Large intestine (tissue), 3 donors: ENCODE results near the gene NIN. TPM values are rescaled to one million over a fixed set of nuclear protein-coding genes. Genes with fewer than 3 reads are reported as not detected.
"Not testable (repeated sequence)": the region's sequence is repeated elsewhere in the genome, so short reads cannot be mapped to it uniquely, and the experiment has no call there.

Experiments used
- DNase-seq, 2 donors: peaks; one replicate each; pipeline versions ENCODE4 v3.0.0 to v3.0.0-alpha.2; 2013
- H3K27ac ChIP-seq: one replicate; pipeline ENCODE4 v1.5.1; 2013; ENCODE audit warnings: low read length
- H3K27me3 ChIP-seq: 2 replicates; pipeline ENCODE4 v1.6.1; 2013; ENCODE audit warnings: low read length; ENCODE audit not compliant: control insufficient read depth, insufficient read depth
- H3K36me3 ChIP-seq: 2 replicates; pipeline ENCODE4 v1.6.1; 2013; ENCODE audit warnings: low read length; ENCODE audit not compliant: control insufficient read depth, insufficient read depth
- H3K4me1 ChIP-seq: one replicate; pipeline ENCODE4 v1.6.1; 2013; ENCODE audit warnings: low read length; ENCODE audit not compliant: control insufficient read depth, insufficient read depth
- H3K4me3 ChIP-seq: one replicate; pipeline ENCODE4 v1.5.1; 2013; ENCODE audit warnings: low read length
- H3K9me3 ChIP-seq: one replicate; pipeline ENCODE4 v1.6.1; 2013; ENCODE audit warnings: mild to moderate bottlenecking, low read depth, low read length, moderate library complexity; ENCODE audit not compliant: control insufficient read depth
- whole genome bisulfite sequencing: methylation state at CpG from one replicate; pipeline ENCODE4 v1.1.5; 2013; ENCODE audit warnings: low lambda C conversion rate; ENCODE audit not compliant: insufficient coverage; 5-methylcytosine and 5-hydroxymethylcytosine counted together
- polyA plus RNA-seq: library from polyadenylated mRNA; unstranded; fragments of 120-200 nt; gene quantifications from one replicate; pipeline ENCODE4 v1.2.1, GENCODE V29; 2013

NIN gene
- polyA plus RNA-seq, 1 donor: 8.2 TPM

GRCh38 chr14:50828721-50829488, 2.1 kb downstream of the NIN start:
- 7% methylated on average over 2 of the region's 10 CpGs for WGBS
- no peak for DNase-seq
- H3K27ac ChIP-seq: no peak overlapping the region
- H3K4me3 ChIP-seq: no peak overlapping the region
- peaks cover 8% of the 10 kb centered on the region for H3K9me3 ChIP-seq
- peaks cover 8% of the 10 kb centered on the region for H3K4me1 ChIP-seq
- no peaks in the 10 kb centered on the region for H3K36me3 ChIP-seq
- peaks cover 82% of the 10 kb centered on the region for H3K27me3 ChIP-seq

DNA sequence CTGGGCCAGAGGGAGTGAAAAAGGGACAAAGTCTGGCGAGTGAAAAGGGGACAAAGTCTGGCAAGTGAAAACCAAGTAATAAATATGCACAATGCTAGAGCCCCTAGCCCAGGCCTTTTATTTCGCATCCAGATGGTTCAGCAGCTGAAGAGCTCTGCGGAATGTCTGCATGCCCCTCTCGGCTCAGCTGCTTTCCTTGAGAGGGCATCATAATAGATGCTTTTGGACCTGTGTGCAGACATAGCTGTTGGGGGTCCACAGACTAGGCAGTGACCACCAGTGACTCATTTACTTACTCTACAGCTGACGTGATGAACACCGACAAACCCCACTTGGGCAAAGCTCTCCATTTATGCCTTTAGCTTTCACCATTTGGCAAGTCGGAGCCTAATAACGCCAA, 4.3 kb downstream of the NIN start:
- Histone ChIP-seq H3K27ac (no peak overlapping the region), H3K9me3 (peaks cover 8% of the 10 kb centered on the region), H3K36me3 (no peaks in the 10 kb centered on the region), H3K27me3 (peaks cover 86% of the 10 kb centered on the region), H3K4me1 (peaks cover 7% of the 10 kb centered on the region), H3K4me3 (no peak overlapping the region)
- 80% methylated on average over 2 of the region's 8 CpGs for WGBS
- DNase-seq: no peak

DNA sequence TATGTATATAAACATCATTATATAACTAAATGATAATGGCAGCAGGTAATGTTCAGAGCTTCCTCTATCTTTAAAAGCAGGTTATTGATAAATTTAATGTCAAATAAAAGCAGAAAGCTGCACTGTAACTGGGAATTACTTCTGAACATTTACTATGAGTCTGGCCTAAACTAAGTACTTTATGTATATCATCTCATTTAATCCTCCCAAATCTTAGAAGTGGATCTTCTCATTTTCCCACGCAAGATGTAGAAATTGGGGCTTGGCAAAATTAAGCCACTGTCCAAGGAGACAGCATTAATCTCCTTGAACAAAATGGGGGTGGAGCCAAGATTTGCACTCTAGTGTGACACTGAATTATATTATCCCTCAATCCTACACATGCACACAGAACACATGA, 5.7 kb downstream of the NIN start:
- no CpG with 5 or more reads among the region's 1 CpG for WGBS
- H3K27me3 ChIP-seq: peaks cover 87% of the 10 kb centered on the region

DNA sequence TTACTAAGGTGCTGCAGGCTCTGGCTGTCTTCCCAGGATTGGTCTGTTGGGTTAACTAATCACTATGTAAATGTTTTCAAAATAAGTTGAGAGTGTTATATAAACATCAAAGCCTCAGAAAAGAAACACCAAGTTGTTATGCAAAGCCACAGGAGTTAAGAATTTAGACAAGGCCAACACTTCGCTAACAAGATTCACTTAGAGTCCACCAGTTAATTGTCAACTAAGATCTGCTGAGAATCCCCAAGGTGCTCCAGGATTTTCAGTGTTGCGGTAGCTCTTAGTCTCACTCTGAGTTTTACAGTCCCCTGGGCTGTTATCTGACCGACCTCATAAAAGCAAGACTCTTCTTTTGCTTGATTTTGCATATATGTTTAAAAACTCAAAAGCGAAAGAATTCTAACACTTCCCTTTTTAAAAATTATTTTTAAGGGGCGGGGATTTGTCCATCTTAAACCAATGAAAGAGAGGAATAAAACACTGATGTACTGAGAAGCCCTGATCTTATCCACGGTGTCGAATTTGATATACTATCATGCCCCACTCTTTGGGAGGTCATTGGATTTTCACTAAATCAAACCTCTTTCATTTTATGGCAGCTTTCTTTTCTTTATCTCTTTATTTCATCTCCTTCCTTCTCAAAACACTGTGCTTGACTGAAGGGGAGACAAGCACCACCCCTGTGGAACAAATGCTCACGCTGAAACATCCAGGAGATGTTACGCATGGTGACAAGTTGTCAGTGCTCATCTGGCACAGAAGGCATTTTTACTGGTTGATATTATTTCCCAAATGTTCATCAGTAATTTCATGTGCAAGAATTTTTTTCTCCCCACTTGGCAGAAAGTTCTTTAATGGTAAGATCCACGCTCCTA, 7.0 kb downstream of the NIN start:
- WGBS: 42% methylated on average over 5 of the region's 10 CpGs
- H3K4me3 ChIP-seq: no peak overlapping the region
- H3K36me3 ChIP-seq: no peaks in the 10 kb centered on the region
- DNase-seq: no peak
- peaks cover 77% of the 10 kb centered on the region for H3K27me3 ChIP-seq
- no peak overlapping the region for H3K27ac ChIP-seq
- H3K9me3 ChIP-seq: no peaks in the 10 kb centered on the region
- H3K4me1 ChIP-seq: no peaks in the 10 kb centered on the region

More for the DNA sequence above, 5.7 kb downstream of the NIN start:
- DNase-seq: no peak
- H3K27ac ChIP-seq: no peak overlapping the region
- H3K36me3 ChIP-seq: no peaks in the 10 kb centered on the region
- H3K4me3 ChIP-seq: no peak overlapping the region
- H3K9me3 ChIP-seq: peaks cover 3% of the 10 kb centered on the region
- H3K4me1 ChIP-seq: peaks cover 2% of the 10 kb centered on the region

- Histone ChIP-seq H3K4me1 (no peaks in the 10 kb centered on the region), H3K4me3 (no peak overlapping the region), H3K9me3 (no peaks in the 10 kb centered on the region), H3K36me3 (no peaks in the 10 kb centered on the region), H3K27ac (no peak overlapping the region), H3K27me3 (peaks cover 69% of the 10 kb centered on the region)
- 83% methylated on average over 2 of the region's 11 CpGs for WGBS
- no peak for DNase-seq
These were observed 7.8 kb downstream of the NIN start for GRCh38 chr14:50823051-50823761.

GRCh38 chr14:50822501-50823042, 8.4 kb downstream of the NIN start:
- DNase-seq: no peak
- peaks cover 65% of the 10 kb centered on the region for H3K27me3 ChIP-seq
- no peaks in the 10 kb centered on the region for H3K36me3 ChIP-seq
- no CpG with 5 or more reads among the region's 11 CpGs for WGBS
- H3K4me3 ChIP-seq: no peak overlapping the region
- no peak overlapping the region for H3K27ac ChIP-seq
- no peaks in the 10 kb centered on the region for H3K4me1 ChIP-seq
- no peaks in the 10 kb centered on the region for H3K9me3 ChIP-seq

DNA sequence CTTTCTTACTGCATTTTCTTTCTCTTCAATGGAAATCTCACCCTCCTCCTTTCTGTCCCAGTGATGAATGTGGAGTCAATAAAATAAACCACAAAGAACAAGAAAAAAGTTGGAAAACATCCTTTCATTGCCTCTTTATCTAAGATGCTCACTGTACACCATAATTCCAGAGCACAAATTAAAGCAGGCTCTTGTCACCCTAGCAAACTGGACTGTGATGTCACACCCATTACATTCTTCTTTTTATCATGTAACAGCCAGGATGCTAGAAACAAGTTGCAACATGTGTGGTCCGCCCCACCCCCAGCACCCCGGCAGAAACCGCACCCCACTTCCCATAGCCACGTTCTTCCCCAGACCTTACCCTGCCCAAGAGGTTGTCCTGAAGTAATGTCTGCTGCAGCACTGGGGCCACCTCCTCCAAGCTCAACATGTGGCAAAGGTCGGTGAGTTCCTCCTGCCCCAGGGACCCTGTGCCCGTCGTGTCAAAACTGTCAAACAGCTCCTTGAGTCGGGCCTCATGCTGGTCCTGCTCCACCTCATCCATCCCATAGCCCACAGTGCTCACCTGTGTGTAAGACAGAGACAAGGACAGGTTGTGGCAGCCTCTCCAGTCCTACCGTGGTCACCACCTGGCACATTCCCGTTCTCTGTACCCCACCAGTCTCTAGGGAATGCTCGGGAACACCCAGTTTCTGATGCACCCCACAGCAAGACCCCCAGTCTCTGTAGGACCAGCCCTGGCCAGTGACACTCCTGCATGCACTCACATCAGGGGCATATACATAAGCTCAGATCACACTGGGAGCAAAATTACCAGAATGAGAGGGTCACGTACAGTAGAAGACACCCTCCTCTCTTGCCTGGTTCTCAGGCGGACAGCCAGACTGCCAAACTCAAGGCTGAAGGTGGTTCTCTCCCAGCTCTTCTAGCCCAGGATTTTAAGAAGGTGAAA, 9.2 kb downstream of the NIN start:
- no peaks in the 10 kb centered on the region for H3K9me3 ChIP-seq
- WGBS: no CpG with 5 or more reads among the region's 13 CpGs
- H3K4me1 ChIP-seq: no peaks in the 10 kb centered on the region
- no peaks in the 10 kb centered on the region for H3K36me3 ChIP-seq
- no peak overlapping the region for H3K27ac ChIP-seq
- H3K27me3 ChIP-seq: peaks cover 58% of the 10 kb centered on the region
- no peak for DNase-seq
- no peak overlapping the region for H3K4me3 ChIP-seq

DNA sequence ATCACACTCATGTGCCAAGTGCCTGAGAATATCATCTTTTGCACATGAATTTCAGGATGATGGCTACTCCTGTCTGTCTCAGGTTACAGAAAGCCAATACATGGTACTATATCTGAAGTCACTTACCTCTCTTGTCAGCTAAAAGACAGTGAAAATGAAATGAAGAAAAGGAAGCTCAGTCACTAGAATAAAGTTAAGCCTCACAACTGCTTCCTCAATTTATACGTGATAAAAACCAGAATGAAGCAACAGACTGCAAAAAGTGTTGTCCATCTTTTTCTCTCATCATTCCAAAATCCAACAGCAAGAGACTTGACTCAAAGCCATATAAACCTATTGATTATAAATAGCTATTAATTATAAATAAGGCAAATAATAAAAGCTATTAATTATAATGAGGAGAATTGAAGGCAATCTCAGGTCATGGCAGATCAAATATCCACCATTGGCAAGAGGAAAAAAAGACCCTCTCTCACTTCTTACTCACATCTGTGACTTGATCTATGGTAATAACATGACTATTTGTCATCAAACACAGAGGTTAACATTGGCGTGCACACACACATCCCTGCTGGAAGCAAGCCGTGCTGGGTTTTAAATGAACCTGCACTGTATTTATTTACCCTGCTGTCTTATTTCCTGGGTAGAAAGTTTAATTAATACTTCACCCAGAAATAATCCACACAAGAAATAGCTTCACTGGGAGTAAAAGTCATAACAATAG, 10.0 kb downstream of the NIN start:
- no peaks in the 10 kb centered on the region for H3K36me3 ChIP-seq
- DNase-seq: no peak
- H3K4me3 ChIP-seq: no peak overlapping the region
- peaks cover 50% of the 10 kb centered on the region for H3K27me3 ChIP-seq
- H3K27ac ChIP-seq: no peak overlapping the region
- no peaks in the 10 kb centered on the region for H3K9me3 ChIP-seq
- H3K4me1 ChIP-seq: no peaks in the 10 kb centered on the region
- WGBS: no CpG with 5 or more reads among the region's 3 CpGs

DNA sequence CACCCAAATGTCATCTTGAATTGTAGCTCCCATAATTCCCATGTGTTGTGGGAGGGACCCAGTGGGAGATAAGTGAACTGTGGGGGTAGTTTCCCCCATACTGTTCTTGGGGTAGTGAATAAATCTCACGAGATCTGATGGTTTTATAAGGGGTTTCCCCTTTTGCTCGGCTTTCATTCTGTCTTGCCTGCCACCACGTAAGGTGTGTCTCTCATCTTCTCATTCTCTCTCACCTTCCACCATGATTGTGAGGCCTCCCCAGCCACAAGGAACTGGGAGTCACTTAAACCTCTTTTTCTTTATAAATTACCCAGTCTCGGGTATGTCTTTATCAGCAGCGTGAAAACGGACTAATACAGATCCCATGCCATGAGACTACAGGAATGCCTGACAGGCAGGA, 11.7 kb downstream of the NIN start:
- not testable (repeated sequence) for H3K36me3 ChIP-seq, H3K9me3 ChIP-seq, H3K4me3 ChIP-seq, H3K27ac ChIP-seq, H3K4me1 ChIP-seq, DNase-seq
- 80% methylated on average over 1 of the region's 6 CpGs for WGBS
- H3K27me3 ChIP-seq: peaks cover 36% of the 10 kb centered on the region
